KOPT-K1 (cell line): Measurements from ENCODE around the gene CCL2.

Source experiments
- H3K27ac ChIP-seq: fragments of 200-600 bp; sonication (generic); 2 replicates; pipeline ENCODE4 v1.5.1; 2016; ENCODE audit warnings: antibody characterized with exemption, mild to moderate bottlenecking, low read depth, low read length; ENCODE audit not compliant: poor library complexity, severe bottlenecking
- H3K36me3 ChIP-seq: fragments of 200-600 bp; sonication (generic); 2 replicates; pipeline ENCODE4 v1.5.1; 2017; ENCODE audit warnings: antibody characterized with exemption, mild to moderate bottlenecking, low read length, moderate library complexity; ENCODE audit not compliant: insufficient read depth
- H3K9me3 ChIP-seq: fragments of 200-600 bp; sonication (generic); 2 replicates; pipeline ENCODE4 v1.5.1; 2017; ENCODE audit warnings: antibody characterized with exemption, low read length, mild to moderate bottlenecking; ENCODE audit not compliant: insufficient read depth, poor library complexity, severe bottlenecking

The CCL2 gene

GRCh38 chr17:34227707-34228106, 27.4 kb upstream of the CCL2 start:
- no peaks in the 10 kb centered on the region for H3K36me3 ChIP-seq
- no peak overlapping the region for H3K27ac ChIP-seq
- peaks cover 11% of the 10 kb centered on the region for H3K9me3 ChIP-seq

- Histone ChIP-seq H3K36me3 (no peaks in the 10 kb centered on the region), H3K9me3 (peaks cover 11% of the 10 kb centered on the region), H3K27ac (no peak overlapping the region)
Measured at GRCh38 chr17:34228781-34229180, 26.3 kb upstream of the CCL2 start.

DNA sequence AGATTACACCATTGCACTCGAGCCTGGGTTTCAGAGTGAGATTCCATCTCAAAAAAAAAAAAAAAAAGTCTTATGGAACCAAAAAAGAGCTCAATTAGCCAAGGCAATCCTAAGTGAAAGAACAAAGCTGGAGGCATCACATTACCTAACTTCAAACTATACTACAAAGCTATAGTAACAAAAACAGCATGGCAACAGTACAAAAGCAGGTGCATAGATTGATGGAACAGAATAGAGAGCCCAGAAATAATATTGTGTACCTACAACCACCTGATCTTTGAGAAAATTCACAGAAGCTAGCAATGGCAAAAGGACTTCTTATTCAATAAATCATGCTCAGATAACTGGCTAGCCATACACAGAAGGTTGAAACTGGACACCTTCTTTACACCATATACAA, 24.7 kb upstream of the CCL2 start:
- peaks cover 11% of the 10 kb centered on the region for H3K9me3 ChIP-seq
- no peak overlapping the region for H3K27ac ChIP-seq
- no peaks in the 10 kb centered on the region for H3K36me3 ChIP-seq

- Histone ChIP-seq H3K9me3 (peaks cover 9% of the 10 kb centered on the region), H3K36me3 (no peaks in the 10 kb centered on the region), H3K27ac (no peak overlapping the region)
Measured at GRCh38 chr17:34234616-34235015, 20.5 kb upstream of the CCL2 start.

GRCh38 chr17:34235389-34236028, 19.6 kb upstream of the CCL2 start:
- no peak overlapping the region for H3K27ac ChIP-seq
- peaks cover under 1% of the 10 kb centered on the region for H3K9me3 ChIP-seq
- H3K36me3 ChIP-seq, result no peaks in the 10 kb centered on the region

GRCh38 chr17:34236281-34236892, 18.7 kb upstream of the CCL2 start:
- Histone ChIP-seq H3K27ac (no peak overlapping the region), H3K36me3 (no peaks in the 10 kb centered on the region), H3K9me3 (no peaks in the 10 kb centered on the region)

GRCh38 chr17:34237458-34237857, 17.6 kb upstream of the CCL2 start:
- no peaks in the 10 kb centered on the region for H3K9me3 ChIP-seq
- no peaks in the 10 kb centered on the region for H3K36me3 ChIP-seq
- H3K27ac ChIP-seq, result no peak overlapping the region

GRCh38 chr17:34241062-34241461, 14.0 kb upstream of the CCL2 start:
- Histone ChIP-seq H3K27ac (no peak overlapping the region), H3K9me3 (no peaks in the 10 kb centered on the region), H3K36me3 (no peaks in the 10 kb centered on the region)

DNA sequence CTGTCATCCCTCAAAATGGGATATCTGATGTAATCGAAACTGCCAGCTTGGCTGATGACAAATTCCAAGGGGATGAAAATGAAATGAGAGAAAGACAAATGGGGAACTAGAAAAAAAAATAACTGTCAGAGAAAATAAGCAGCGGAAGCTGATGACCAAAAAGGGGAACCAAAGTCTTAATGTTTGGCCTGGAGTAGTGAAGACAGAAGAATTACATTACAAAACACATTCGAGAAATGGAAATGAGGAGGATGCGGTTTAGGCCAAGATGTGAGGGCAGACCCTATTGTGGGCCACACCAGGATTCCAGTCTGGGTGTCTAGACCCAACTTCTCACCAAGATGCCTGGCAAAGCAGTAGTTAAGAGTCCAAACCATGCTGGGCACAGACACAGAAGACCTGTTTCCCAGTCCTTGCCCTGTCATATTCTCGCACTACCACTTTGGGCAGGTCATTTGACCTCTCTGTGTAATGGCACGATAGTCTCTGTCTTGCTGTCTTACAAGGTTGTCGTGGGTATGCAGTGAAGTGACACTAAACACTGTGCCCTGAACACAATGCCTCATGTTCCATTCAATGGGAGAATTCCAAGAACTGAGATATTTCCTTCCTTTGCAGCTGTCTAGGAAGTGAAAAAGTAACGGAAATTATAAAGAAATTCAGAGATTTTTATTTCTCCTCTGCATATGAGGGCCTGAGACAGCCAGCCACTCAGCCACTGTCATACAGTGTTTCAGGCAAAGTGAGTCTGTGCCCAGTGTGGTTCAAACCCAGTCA, 12.3 kb upstream of the CCL2 start:
- Histone ChIP-seq H3K9me3 (no peaks in the 10 kb centered on the region), H3K27ac (no peak overlapping the region), H3K36me3 (no peaks in the 10 kb centered on the region)

DNA sequence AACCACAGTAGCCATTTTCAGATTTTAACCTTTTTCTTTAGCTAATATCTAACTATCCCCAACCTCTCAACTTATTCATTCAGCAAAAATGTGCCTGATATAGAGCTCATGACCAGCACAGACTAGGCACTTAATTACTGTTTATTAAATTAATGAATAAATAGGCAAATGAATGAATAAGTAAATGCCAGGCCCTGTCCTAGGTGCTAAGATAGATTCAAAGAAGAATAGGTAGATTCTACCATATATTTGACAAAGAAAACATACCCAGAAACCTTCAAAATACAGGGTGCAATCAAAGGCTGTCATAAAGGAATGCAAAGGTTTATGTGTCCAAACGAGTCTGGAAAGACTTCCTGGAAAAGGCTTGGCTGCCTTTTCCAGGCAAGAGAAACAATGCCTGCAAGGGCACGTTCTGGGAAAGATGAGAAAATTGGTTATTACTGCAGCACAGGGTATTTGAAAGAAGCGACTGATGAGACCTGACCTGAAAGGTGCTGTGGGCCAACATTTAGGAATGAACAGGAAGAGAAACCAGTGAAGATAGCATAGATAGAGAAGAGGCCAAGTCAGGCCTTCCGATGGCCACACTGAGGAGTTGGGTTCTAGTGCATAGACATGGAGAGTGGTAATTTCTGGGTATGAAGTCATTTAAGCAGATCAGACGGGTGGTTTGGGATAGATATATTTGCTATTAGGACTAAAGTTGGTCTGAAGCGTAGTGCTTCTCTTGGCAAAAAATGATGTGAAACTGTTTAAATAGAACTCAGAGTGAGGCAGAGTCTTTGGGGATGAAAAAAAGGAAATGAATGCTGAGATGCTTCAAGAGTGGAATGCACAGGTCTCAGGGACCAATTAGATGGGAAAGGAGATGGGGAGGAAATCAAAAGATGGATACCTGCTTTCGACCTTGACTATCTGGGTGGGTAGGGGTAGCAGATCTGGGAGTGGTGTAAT, 11.4 kb upstream of the CCL2 start:
- no peaks in the 10 kb centered on the region for H3K36me3 ChIP-seq

GRCh38 chr17:34245351-34245905, 9.7 kb upstream of the CCL2 start:
- H3K9me3 ChIP-seq, result no peaks in the 10 kb centered on the region
- H3K27ac ChIP-seq, result no peak overlapping the region
- no peaks in the 10 kb centered on the region for H3K36me3 ChIP-seq

More for the DNA sequence above, 11.4 kb upstream of the CCL2 start:
- Histone ChIP-seq H3K9me3 (no peaks in the 10 kb centered on the region), H3K27ac (no peak overlapping the region)

- Histone ChIP-seq H3K9me3 (no peaks in the 10 kb centered on the region), H3K27ac (no peak overlapping the region)
Measured at GRCh38 chr17:34246446-34246845, 8.6 kb upstream of the CCL2 start.

DNA sequence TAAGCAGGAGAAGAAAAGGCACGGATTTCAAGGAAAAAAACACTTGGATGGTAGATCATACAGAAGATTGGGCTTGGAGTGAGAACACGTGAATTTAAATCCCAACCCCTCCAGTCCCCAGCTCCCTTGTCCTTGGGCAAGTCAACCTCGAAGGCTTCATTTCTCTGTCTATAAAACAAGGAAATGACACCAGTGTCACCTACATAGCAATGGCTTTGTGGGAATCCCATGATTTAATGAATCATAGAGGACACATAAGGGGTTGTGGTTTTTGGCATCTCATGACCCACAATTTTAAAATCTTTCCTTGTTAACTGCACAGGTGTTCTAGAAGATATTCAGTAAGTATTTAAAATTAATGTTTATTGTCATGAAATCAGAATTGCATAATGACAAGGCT, 8.2 kb upstream of the CCL2 start:
- H3K27ac ChIP-seq, result no peak overlapping the region
- no peaks in the 10 kb centered on the region for H3K36me3 ChIP-seq
- no peaks in the 10 kb centered on the region for H3K9me3 ChIP-seq

More at GRCh38 chr17:34246446-34246845, 8.6 kb upstream of the CCL2 start:
- H3K36me3 ChIP-seq, result no peaks in the 10 kb centered on the region

- no peaks in the 10 kb centered on the region for H3K9me3 ChIP-seq
- H3K36me3 ChIP-seq, result no peaks in the 10 kb centered on the region
- H3K27ac ChIP-seq, result no peak overlapping the region
Measured at GRCh38 chr17:34248511-34249024, 6.5 kb upstream of the CCL2 start.
